CD4-positive, alpha-beta T cell (primary cell): ENCODE measurements around the gene KIF3B. TPM values are rescaled to one million over a fixed set of nuclear protein-coding genes. Genes with fewer than 3 reads are reported as not detected.

ENCODE experiments used
- ATAC-seq: fragments of 200-7000 bp; cut with Tn5 transposase; one replicate; pipeline ENCODE4 v1.10.0; 2022; ENCODE audit warnings: mild to moderate bottlenecking; ENCODE audit not compliant: poor library complexity
- CTCF ChIA-PET: fragments of 350-600 bp; sonication (Branson Sonifier 250); formaldehyde crosslinking; loops from one replicate; lab custom pipeline; 2021; ENCODE audit warnings: antibody characterized with exemption, inconsistent platforms; lab: Charles Lee
- POLR2A ChIA-PET: fragments of 350-600 bp; sonication (Branson Sonifier 250); formaldehyde crosslinking; loops from one replicate; lab custom pipeline; 2021; ENCODE audit warnings: antibody characterized with exemption, inconsistent platforms; lab: Charles Lee
- DNase-seq, 14 experiments: peaks; one replicate each; pipeline ENCODE4 v3.0.0-alpha.2; 2013 to 2020; ENCODE audit warnings: mixed read lengths in 2 of 14
- H3K27ac ChIP-seq, 2 donors: one replicate each; pipeline versions ENCODE4 v1.5.1 to v1.7.0; 2013; ENCODE audit warnings: low read length in 2 of 2, low read depth in 1 of 2, mild to moderate bottlenecking in 1 of 2
- H3K27me3 ChIP-seq, 2 experiments: 1 replicate in 1 of 2; 2 replicates in 1 of 2; pipeline versions ENCODE4 v1.6.1 to v1.7.0; 2013; ENCODE audit warnings: low read length in 2 of 2, control low read depth in 1 of 2, mild to moderate bottlenecking in 1 of 2, moderate library complexity in 1 of 2; ENCODE audit not compliant: insufficient read depth in 2 of 2, control insufficient read depth in 1 of 2
- H3K36me3 ChIP-seq: one replicate; pipeline ENCODE4 v1.6.1; 2013; ENCODE audit warnings: low read length, control low read depth; ENCODE audit not compliant: insufficient read depth
- H3K4me1 ChIP-seq: one replicate; pipeline ENCODE4 v1.6.1; 2013; ENCODE audit warnings: low read length, control low read depth; ENCODE audit not compliant: insufficient read depth
- H3K4me3 ChIP-seq: one replicate; pipeline ENCODE4 v1.5.1; 2013; ENCODE audit warnings: mild to moderate bottlenecking, low read length, moderate library complexity
- H3K9me3 ChIP-seq, 2 experiments: 1 replicate in 1 of 2; 2 replicates in 1 of 2; pipeline versions ENCODE4 v1.6.1 to v1.7.0; 2013; ENCODE audit warnings: low read length in 2 of 2, mild to moderate bottlenecking in 2 of 2, control low read depth in 1 of 2, moderate library complexity in 1 of 2; ENCODE audit not compliant: control insufficient read depth in 1 of 2, insufficient read depth in 1 of 2
- H3K27ac Mint-ChIP-seq: one replicate; pipeline ENCODE4 v1.8.0; 2020; ENCODE audit warnings: mixed read lengths
- H3K27me3 Mint-ChIP-seq: one replicate; pipeline ENCODE4 v1.8.0; 2021; ENCODE audit warnings: mixed read lengths
- H3K36me3 Mint-ChIP-seq: one replicate; pipeline ENCODE4 v1.8.0; 2021; ENCODE audit warnings: low read depth, mixed read lengths
- H3K4me1 Mint-ChIP-seq: one replicate; pipeline ENCODE4 v1.8.0; 2021; ENCODE audit warnings: low read depth, mixed read lengths
- H3K4me3 Mint-ChIP-seq: one replicate; pipeline ENCODE4 v1.8.0; 2020; ENCODE audit warnings: mild to moderate bottlenecking, mixed read lengths
- H3K9me3 Mint-ChIP-seq: one replicate; pipeline ENCODE4 v1.8.0; 2020; ENCODE audit warnings: mixed read lengths
- CTCF ChIP-seq: fragments of 200-600 bp; IDR thresholded peaks from one replicate; pipeline ENCODE4 v1.8.0; 2022; ENCODE audit warnings: antibody characterized with exemption, mild to moderate bottlenecking
- intact Hi-C, 2 experiments: fragments of 100-400 bp; cut with DNase I in 1 of 2; cut with micrococcal nuclease in 1 of 2; formaldehyde crosslinking; loops; one replicate each; pipeline versions ENCODE4 v1.15.1 to v1.9.0; 2023 to 2025; cut with DNase I, micrococcal nuclease
- total RNA-seq, 174 experiments: library from RNA in 2 of 174; stranded (reverse) in 2 of 174; gene quantifications; one replicate each; pipeline ENCODE4 v1.2.3 and lab custom pipeline; 2021 to 2026

KIF3B gene
- total RNA-seq, 2 experiments from 2014 or later: 7.3 TPM

- no peak for DNase-seq
- peaks cover 28% of the 10 kb centered on the region for H3K4me1 ChIP-seq
- no peaks in the 10 kb centered on the region for H3K9me3 ChIP-seq
- H3K4me3 ChIP-seq: no peak overlapping the region
- H3K27me3 ChIP-seq: no peaks in the 10 kb centered on the region
- no peak for ATAC-seq
- ChIA-PET CTCF (interaction anchor here (1.1 kb wide), 1 partner anchor 546 kb away, joined by 4 read pairs; no protein-coding TSS in a partner anchor), POLR2A (interaction anchor here (0.6 to 1.1 kb wide), 2 partner anchors 10 to 128 kb away, joined by 3 to 5 read pairs; no protein-coding TSS in a partner anchor)
- peak overlapping the region; percentile 36 to 84 for H3K27ac ChIP-seq
- no peaks in the 10 kb centered on the region for H3K9me3 Mint-ChIP-seq
- H3K27ac Mint-ChIP-seq: peak overlapping the region; percentile 86
- H3K36me3 ChIP-seq: peaks cover 58% of the 10 kb centered on the region
- intact Hi-C loops: loop anchor here in 1 of 2 experiments (10.0 kb wide), 1 partner anchor 422 kb away; no protein-coding TSS in a partner anchor
- no peak overlapping the region for H3K4me3 Mint-ChIP-seq
- H3K36me3 Mint-ChIP-seq: peaks cover 81% of the 10 kb centered on the region
- peaks cover 24% of the 10 kb centered on the region for H3K4me1 Mint-ChIP-seq
- no peaks in the 10 kb centered on the region for H3K27me3 Mint-ChIP-seq
- no peak for TF ChIP-seq CTCF
Observed at GRCh38 chr20:32232326-32232886, 45.0 kb upstream of the KIF3B start.

- Mint-ChIP-seq H3K27ac (peak overlapping the region; percentile 86), H3K36me3 (peaks cover 72% of the 10 kb centered on the region), H3K27me3 (no peaks in the 10 kb centered on the region), H3K4me3 (no peak overlapping the region), H3K4me1 (peaks cover 24% of the 10 kb centered on the region), H3K9me3 (no peaks in the 10 kb centered on the region)
- no peak overlapping the region for H3K4me3 ChIP-seq
- DNase-seq (no peak), ATAC-seq (no peak)
- peak overlapping the region; percentile 36 to 84 for H3K27ac ChIP-seq
- ChIA-PET POLR2A (no interaction called here), CTCF (no interaction called here)
- no peak for TF ChIP-seq CTCF
- intact Hi-C loops: loop anchor here in 1 of 2 experiments (10.0 kb wide), 1 partner anchor 422 kb away; no protein-coding TSS in a partner anchor
- peaks cover 28% of the 10 kb centered on the region for H3K4me1 ChIP-seq
- no peaks in the 10 kb centered on the region for H3K27me3 ChIP-seq
- H3K36me3 ChIP-seq: peaks cover 54% of the 10 kb centered on the region
- no peaks in the 10 kb centered on the region for H3K9me3 ChIP-seq
Observed at GRCh38 chr20:32233286-32233685, 44.2 kb upstream of the KIF3B start.

GRCh38 chr20:32234135-32234808 lies 43.2 kb upstream of the KIF3B start:
- no peak for DNase-seq
- Histone ChIP-seq H3K36me3 (peaks cover 45% of the 10 kb centered on the region), H3K9me3 (no peaks in the 10 kb centered on the region), H3K27ac (no peak overlapping the region), H3K4me3 (no peak overlapping the region), H3K4me1 (peaks cover 28% of the 10 kb centered on the region), H3K27me3 (no peaks in the 10 kb centered on the region)
- Mint-ChIP-seq H3K9me3 (no peaks in the 10 kb centered on the region), H3K4me3 (no peak overlapping the region), H3K27me3 (no peaks in the 10 kb centered on the region), H3K36me3 (peaks cover 62% of the 10 kb centered on the region), H3K27ac (no peak overlapping the region), H3K4me1 (peaks cover 24% of the 10 kb centered on the region)
- ATAC-seq: no peak
- ChIA-PET POLR2A (no interaction called here), CTCF (no interaction called here)
- intact Hi-C loops: loop anchor here in 1 of 2 experiments (10.0 kb wide), 1 partner anchor 421 kb away; no protein-coding TSS in a partner anchor
- TF ChIP-seq CTCF: no peak
